ENCODE data around the gene FBXO10. TPM values are rescaled to one million over a fixed set of nuclear protein-coding genes. Genes with fewer than 3 reads are reported as not detected.

Gene FBXO10
- total RNA-seq, 1 donor, result 28.6 TPM

DNA sequence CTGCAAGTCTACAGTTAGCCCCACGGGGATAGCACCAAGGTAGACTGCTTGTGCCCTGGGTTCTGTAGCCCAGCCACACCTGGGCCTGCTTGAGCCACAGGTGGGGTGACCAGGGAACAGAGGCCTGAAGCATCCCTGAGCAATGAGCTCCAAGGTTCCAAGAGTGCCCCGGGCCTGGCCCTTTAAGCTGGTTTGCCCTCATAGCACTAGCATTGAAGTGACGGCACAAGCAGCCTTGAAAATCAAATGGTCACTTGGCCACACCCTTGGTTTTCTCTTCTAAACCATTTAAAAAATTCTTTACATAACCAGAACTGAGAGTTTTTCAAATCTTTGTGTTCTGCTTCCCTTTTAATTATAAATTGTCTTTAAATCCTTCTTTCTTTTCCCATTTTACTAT, 24.7 kb downstream of the FBXO10 start:
- TF ChIP-seq, protein P1, sequence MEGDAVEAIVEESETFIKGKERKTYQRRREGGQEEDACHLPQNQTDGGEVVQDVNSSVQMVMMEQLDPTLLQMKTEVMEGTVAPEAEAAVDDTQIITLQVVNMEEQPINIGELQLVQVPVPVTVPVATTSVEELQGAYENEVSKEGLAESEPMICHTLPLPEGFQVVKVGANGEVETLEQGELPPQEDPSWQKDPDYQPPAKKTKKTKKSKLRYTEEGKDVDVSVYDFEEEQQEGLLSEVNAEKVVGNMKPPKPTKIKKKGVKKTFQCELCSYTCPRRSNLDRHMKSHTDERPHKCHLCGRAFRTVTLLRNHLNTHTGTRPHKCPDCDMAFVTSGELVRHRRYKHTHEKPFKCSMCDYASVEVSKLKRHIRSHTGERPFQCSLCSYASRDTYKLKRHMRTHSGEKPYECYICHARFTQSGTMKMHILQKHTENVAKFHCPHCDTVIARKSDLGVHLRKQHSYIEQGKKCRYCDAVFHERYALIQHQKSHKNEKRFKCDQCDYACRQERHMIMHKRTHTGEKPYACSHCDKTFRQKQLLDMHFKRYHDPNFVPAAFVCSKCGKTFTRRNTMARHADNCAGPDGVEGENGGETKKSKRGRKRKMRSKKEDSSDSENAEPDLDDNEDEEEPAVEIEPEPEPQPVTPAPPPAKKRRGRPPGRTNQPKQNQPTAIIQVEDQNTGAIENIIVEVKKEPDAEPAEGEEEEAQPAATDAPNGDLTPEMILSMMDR (IDR thresholded peaks at IDR 0.05; ENCODE audit: extremely low read depth, low read depth, low read length), result no peak
- DNase-seq (ENCODE audit: insufficient read length, low spot score, missing footprints), result no peak
- no peaks in the 10 kb centered on the region for H3K9me3 ChIP-seq (ENCODE audit: low read depth, low read length)

DNA sequence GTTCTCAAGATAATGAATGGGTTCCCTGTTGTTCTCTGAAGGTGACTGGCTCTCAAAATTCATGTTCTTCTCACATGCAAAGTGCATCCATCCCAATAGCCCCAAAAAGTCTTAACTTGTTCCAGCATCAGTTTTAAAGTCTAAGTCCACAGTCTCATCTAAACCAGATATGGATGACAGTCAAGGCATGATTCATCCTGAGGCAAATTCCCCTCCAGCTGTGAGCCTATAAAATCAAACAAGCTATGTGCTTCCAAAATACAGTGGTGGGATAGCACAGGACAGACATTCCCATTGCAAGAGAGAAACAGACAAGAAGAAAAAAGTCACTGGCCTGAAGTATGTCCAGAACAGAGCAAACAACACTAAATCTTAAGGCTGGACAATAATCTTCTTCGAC, 25.4 kb downstream of the FBXO10 start:
- Histone ChIP-seq H2AFZ (ENCODE audit: low read length) (no peak overlapping the region), H3K27me3 (ENCODE audit: insufficient read depth, low read length) (no peaks in the 10 kb centered on the region), H3K4me1 (ENCODE audit: insufficient read depth, low read length) (peaks cover 8% of the 10 kb centered on the region), H4K20me1 (ENCODE audit: insufficient read depth, low read length) (peaks cover 22% of the 10 kb centered on the region), H3K4me3 (ENCODE audit: insufficient read depth, low read length) (no peak overlapping the region), H3K27ac (ENCODE audit: low read depth, low read length) (no peak overlapping the region), H3K36me3 (ENCODE audit: insufficient read depth, low read length) (no peaks in the 10 kb centered on the region), H3K79me2 (ENCODE audit: insufficient read depth, low read length) (no peaks in the 10 kb centered on the region), H3K4me2 (ENCODE audit: insufficient read depth, low read length) (no peak overlapping the region), H3K9me3 (ENCODE audit: low read depth, low read length) (no peaks in the 10 kb centered on the region)
- TF ChIP-seq, protein P1 (IDR thresholded peaks at IDR 0.05; ENCODE audit: extremely low read depth, low read depth, low read length), result no peak
- DNase-seq (ENCODE audit: insufficient read length, low spot score, missing footprints), result peak; percentile 68

More for the DNA sequence above, 24.7 kb downstream of the FBXO10 start:
- no peaks in the 10 kb centered on the region for H3K27me3 ChIP-seq (ENCODE audit: insufficient read depth, low read length)
- no peak overlapping the region for H3K27ac ChIP-seq (ENCODE audit: low read depth, low read length)
- no peaks in the 10 kb centered on the region for H3K79me2 ChIP-seq (ENCODE audit: insufficient read depth, low read length)
- H4K20me1 ChIP-seq (ENCODE audit: insufficient read depth, low read length), result peaks cover 22% of the 10 kb centered on the region
- H3K4me1 ChIP-seq (ENCODE audit: insufficient read depth, low read length), result peaks cover 8% of the 10 kb centered on the region
- no peaks in the 10 kb centered on the region for H3K36me3 ChIP-seq (ENCODE audit: insufficient read depth, low read length)
- H2AFZ ChIP-seq (ENCODE audit: low read length), result no peak overlapping the region
- H3K4me2 ChIP-seq (ENCODE audit: insufficient read depth, low read length), result no peak overlapping the region
- no peak overlapping the region for H3K4me3 ChIP-seq (ENCODE audit: insufficient read depth, low read length)

DNA sequence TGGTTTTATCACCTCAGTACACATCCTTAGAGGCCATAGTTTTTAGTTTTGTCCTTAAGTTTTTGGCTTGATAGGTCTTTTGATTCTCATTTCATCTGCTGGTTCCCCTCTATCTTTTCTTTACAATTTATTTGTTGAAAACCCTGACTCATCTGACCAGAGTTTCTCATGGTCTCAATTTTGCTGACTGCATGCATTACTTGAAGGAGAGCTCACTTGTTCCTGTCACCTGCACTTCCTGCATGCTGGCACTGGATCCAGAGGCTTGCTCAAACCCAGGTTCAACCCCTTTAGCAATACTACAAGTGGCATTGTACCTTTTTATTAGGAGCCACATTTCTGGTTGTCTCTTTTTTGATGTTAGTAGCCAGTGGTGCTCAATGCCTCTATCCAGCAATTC, 26.7 kb downstream of the FBXO10 start:
- Histone ChIP-seq H3K27ac (ENCODE audit: low read depth, low read length) (no peak overlapping the region), H3K9me3 (ENCODE audit: low read depth, low read length) (no peaks in the 10 kb centered on the region), H3K4me2 (ENCODE audit: insufficient read depth, low read length) (no peak overlapping the region), H3K4me3 (ENCODE audit: insufficient read depth, low read length) (no peak overlapping the region), H4K20me1 (ENCODE audit: insufficient read depth, low read length) (peaks cover 19% of the 10 kb centered on the region), H3K79me2 (ENCODE audit: insufficient read depth, low read length) (no peaks in the 10 kb centered on the region), H3K36me3 (ENCODE audit: insufficient read depth, low read length) (no peaks in the 10 kb centered on the region), H3K27me3 (ENCODE audit: insufficient read depth, low read length) (no peaks in the 10 kb centered on the region), H3K4me1 (ENCODE audit: insufficient read depth, low read length) (peaks cover 8% of the 10 kb centered on the region), H2AFZ (ENCODE audit: low read length) (no peak overlapping the region)
- TF ChIP-seq, protein P1 (IDR thresholded peaks at IDR 0.05; ENCODE audit: extremely low read depth, low read depth, low read length), result no peak
- no peak for DNase-seq (ENCODE audit: insufficient read length, low spot score, missing footprints)

DNA sequence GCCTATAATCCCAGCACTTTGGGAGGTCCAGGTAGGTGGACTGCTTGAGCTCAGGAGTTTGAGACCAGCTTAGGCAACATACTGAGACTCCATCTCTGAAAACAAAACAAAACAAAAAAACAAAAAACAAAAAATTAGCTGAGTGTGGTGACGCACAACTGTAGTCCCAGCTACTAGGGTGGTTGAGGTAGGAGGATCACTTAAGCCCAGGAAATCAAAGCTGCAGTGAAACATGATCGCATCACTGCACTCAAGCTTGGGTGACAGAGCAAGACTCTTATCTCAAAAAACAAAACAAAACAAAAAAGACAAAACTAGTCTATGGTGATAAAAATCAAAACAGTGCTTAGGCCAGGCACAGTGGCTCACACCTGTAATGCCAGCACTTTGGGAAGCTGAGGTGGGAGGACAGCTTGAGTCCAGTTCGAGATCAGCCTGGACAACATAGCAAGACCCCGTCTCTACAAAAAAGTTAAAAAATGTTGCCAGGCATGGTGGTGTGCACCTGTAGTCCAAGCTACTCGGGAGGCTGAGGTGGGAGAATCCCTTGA, 28.8 kb downstream of the FBXO10 start:
- peaks cover 19% of the 10 kb centered on the region for H4K20me1 ChIP-seq (ENCODE audit: insufficient read depth, low read length)
- no peak overlapping the region for H3K4me3 ChIP-seq (ENCODE audit: insufficient read depth, low read length)
- no peak overlapping the region for H2AFZ ChIP-seq (ENCODE audit: low read length)
- H3K27ac ChIP-seq (ENCODE audit: low read depth, low read length), result no peak overlapping the region
- peaks cover 8% of the 10 kb centered on the region for H3K4me1 ChIP-seq (ENCODE audit: insufficient read depth, low read length)
- TF ChIP-seq, protein P1 (IDR thresholded peaks at IDR 0.05; ENCODE audit: extremely low read depth, low read depth, low read length), result no peak
- H3K4me2 ChIP-seq (ENCODE audit: insufficient read depth, low read length), result no peak overlapping the region
- H3K9me3 ChIP-seq (ENCODE audit: low read depth, low read length), result no peaks in the 10 kb centered on the region
- no peaks in the 10 kb centered on the region for H3K36me3 ChIP-seq (ENCODE audit: insufficient read depth, low read length)
- H3K79me2 ChIP-seq (ENCODE audit: insufficient read depth, low read length), result no peaks in the 10 kb centered on the region
- no peaks in the 10 kb centered on the region for H3K27me3 ChIP-seq (ENCODE audit: insufficient read depth, low read length)
- no peak for DNase-seq (ENCODE audit: insufficient read length, low spot score, missing footprints)
